T-helper 2 cell (primary cell): ENCODE results near the gene NPNT.

ENCODE experiments used
- DNase-seq, 5 experiments: peaks; one replicate each; pipeline versions ENCODE4 v3.0.0 to v3.0.0-alpha.2; 2012 to 2022

NPNT gene

GRCh38 chr4:105971036-105971435 is 75.8 kb downstream of the NPNT start:
- DNase-seq, result no peak

DNA sequence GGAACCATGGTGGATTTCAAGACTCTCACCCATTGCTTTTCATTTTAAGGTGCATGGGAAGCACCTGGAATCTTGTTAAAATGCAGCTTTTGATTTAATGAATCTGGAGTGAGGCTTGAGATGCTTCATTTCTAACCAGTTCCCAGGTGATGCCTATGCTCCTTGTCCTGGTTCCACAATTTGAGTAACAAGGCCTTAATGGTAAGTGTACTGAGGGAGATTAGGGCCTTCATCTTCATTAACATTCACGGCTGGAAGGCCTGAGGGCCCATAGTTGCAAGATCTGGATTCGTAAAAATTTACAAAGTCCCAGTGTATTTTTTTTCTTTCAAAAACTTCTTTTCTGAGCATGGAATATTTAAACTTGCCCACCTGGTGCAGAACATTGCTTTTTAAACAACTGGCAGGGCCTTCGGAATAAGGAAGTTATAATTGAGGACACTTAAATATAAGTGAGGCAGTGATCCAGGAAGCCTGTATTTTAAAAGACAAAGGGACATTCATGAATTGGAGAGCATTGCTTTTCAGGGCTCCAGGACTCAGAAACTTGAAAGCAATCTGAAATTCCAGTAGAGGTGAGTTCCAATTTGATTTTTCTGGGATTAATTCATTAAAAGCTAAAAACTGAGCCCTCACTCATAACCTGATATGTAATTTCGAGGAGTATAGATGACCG is 77.8 kb downstream of the NPNT start:
- no peak for DNase-seq

GRCh38 chr4:105976915-105977314 is 81.6 kb downstream of the NPNT start:
- no peak for DNase-seq

- DNase-seq, result no peak
These were observed 83.5 kb downstream of the NPNT start for GRCh38 chr4:105978684-105979296.

- no peak for DNase-seq
These were observed 84.2 kb downstream of the NPNT start for GRCh38 chr4:105979506-105979905.

DNA sequence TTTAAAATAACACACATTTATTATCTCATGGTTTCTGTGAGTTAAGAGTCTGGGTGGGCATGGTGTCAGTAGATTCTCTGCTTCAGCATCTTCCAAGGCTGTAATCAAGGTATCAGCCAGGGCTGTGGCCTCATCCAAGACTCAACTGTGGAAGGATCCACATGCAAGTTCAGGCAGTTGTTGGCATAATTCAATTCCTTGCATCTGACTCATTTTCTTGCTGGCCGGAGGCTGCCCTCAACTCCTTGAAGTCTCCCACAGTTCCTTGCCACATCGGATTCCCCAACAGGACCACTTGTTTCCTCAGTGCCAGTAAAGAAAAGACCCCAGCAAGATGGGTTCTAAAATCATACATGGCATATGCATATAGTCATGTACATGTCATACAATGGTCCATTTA is 93.4 kb downstream of the NPNT start:
- no peak for DNase-seq

- DNase-seq, result no peak
These were observed 94.4 kb downstream of the NPNT start for GRCh38 chr4:105989485-105990242.

- no peak for DNase-seq
These were observed 95.7 kb downstream of the NPNT start for GRCh38 chr4:105990933-105991332.

DNA sequence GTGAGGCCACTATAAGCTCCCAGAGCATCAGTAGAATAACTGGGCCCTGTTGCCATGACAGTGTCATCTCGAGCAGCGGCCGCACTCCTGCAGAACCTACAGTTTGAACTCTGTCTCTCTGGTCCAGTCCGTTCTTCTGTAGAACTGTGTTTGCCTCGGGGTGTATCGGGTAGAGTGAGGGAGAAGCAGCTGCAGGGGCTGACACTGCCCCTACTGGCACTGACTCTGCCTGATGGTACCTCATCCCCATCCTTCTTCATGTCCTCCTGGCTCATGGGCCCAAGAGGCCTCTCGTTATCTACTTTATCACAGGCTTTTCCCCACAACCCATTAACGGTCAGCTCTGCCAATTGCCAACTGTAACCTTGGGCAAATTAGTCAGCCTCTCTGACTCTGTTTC is 96.5 kb downstream of the NPNT start:
- DNase-seq, result no peak

GRCh38 chr4:105992641-105993305 is 97.5 kb downstream of the NPNT start:
- DNase-seq, result no peak

- no peak for DNase-seq
These were observed 98.8 kb downstream of the NPNT start for GRCh38 chr4:105994061-105994460.

DNA sequence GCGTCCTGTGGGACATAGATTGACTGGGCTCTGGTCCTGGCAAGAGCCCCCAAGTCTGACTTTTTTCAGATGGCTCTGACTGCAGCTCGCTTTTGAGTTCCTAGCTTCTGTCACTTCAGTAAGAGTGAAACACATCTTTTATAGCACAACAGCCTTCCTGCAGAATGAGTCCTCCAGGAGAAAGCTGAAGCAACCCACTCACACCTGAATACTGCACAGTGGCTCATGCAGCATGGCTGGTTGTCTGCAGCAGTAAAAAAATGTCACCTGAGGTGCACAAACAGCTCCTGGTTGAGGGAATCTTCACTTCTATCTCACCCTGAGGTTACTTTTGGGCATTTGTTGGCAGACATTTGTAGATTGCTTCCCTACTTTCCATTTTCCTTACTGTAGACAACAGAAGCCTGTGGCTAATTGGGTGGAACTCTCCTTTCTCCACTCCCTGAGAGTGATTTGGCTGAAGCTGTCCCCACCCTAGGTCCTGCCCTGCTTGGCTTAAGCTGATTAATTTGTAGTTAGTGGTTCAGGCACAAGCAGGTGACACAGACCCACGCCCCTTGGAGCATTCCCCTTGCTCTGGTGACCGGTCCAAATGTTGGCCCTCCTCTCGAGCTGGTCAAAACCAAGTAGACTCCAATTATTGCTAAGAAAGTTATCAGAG is 99.7 kb downstream of the NPNT start:
- no peak for DNase-seq

DNA sequence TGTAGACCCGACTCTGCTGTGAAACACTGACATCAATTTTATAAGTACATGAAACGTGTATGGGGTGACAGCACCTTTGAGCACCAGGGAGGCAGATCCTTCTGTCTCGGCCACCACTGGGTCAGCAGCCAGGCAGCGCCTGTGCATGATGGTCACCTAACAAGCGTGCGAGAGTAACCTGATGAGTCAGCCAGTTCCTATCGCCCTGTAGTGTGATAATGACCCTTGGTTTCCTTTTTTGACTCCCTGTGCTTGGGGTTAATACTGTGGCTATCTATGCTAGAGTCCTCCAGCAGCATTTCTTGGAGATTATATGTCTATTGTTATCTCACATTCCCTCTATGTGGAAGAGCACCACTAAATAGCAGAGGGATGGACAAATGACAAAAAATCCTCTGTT is 101.6 kb downstream of the NPNT start:
- DNase-seq, result no peak

GRCh38 chr4:105998171-105999063 is 103.1 kb downstream of the NPNT start:
- no peak for DNase-seq

DNA sequence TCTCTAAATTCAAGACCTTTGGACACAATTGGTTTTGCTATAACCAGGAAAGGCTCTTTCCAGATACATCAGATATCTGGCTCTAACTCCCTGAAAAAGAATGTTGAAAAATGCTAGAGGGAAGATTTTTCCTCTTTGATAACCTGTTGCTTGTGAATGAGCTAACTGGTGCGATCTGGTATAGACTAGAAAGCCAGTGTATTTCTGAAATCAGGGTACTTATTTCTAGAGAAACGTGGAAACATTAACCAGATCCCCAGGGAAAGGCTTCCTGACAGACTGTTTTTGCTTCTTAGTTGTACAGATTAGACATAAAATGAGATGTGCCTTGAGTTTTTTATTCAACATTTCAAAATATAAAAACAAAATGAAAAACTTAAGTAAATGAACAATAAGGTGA is 107.7 kb downstream of the NPNT start:
- no peak for DNase-seq

DNA sequence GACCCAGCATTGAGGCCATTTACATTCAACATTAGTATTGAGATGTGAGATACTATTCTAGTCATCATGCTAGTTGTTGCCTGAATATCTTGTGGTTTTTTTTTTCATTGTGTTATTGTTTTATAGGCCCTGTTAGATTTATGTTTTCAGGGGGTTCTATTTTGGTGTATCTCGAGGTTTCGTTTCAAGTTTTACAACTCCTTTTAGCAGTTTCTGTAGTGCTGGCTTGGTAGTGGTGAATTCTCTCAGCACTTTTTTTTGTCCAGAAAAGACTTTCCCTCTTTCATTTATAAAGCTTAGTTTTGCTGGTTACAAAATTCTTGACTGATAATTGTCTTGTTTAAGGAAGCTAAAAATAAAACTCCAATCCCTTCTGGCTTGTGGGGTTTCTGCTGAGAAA is 115.5 kb downstream of the NPNT start:
- no peak for DNase-seq

- DNase-seq, result no peak
These were observed 116.1 kb downstream of the NPNT start for GRCh38 chr4:106011387-106011786.

DNA sequence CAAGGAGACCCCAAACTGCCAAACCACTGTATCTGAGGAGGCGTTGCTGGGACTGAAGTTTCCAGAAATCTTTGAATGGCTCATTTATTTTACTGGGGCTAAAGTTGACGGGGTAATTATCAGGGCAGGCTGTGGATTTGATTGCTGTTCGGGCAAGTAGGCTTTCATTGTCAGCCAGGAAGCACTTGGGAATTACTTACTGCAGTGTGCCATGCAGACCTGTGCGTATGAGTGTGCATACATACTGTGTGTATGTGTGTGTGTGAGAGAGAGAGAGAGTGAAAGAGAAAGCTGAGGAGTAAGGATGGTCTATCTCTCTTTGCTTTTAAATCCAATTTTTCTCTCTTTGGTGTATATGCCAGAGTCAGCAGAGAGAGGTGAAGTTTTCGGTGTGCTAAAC is 122.7 kb downstream of the NPNT start:
- no peak for DNase-seq

DNA sequence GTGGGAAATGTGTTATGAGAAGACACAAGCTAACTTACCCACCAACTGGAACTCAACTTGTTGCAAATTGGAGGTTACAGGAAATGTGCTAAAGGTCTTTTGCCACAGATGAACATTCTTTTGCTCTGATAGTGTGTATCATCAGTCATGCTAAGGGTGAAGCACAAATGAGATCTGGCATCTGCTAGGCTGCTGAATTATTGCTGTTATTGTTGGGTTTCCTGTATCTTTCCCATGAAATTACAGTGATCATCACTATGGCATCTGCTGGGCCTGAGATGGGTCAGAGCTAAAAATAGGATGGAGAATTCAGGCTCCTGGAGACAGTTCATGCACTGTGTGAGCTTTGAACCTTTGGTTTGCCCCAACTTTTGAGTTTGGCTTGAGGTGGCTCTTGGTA is 124.5 kb downstream of the NPNT start:
- no peak for DNase-seq
